ENCODE data around the gene DNAJC25.

DNA sequence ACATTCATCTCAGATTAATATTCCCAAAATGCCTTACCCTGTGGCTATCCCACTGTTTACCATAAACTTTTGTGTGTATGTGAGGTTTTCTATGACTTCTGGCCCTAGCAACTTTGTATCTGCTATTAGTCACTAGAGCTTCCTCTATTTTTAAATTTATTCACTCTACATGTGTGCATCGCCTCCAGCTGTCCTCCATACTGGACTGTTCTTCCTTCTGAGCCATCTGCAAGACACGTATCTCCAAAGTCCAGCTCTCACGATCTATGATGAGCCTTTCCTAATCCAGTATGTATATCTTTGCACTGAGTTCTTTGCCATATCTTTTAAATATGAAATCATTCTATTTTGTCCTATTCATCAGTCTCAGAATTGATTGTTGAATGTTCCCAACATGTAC lies 28.6 kb downstream of the DNAJC25 start:
- TF ChIP-seq CBX5 (CRISPR knock-in tag; IDR thresholded peaks at IDR 0.05; ENCODE audit: borderline replicate concordance) (no peak), GABPA (IDR thresholded peaks at IDR 0.05; ENCODE audit: low read depth, low read length) (no peak), GABPA (CRISPR knock-in tag; IDR thresholded peaks at IDR 0.05; ENCODE audit: low read depth) (no peak), HCFC1 (IDR thresholded peaks at IDR 0.05; ENCODE audit: low read depth, low read length) (no peak), ZNF367 (CRISPR knock-in tag; IDR thresholded peaks at IDR 0.05; ENCODE audit: borderline replicate concordance) (no peak), SUZ12 (IDR thresholded peaks at IDR 0.05; ENCODE audit: low read depth, low read length) (no peak), HDAC6 (IDR thresholded peaks at IDR 0.05; ENCODE audit: low read depth, low read length) (no peak), ZKSCAN1 (IDR thresholded peaks at IDR 0.05; ENCODE audit: low read length) (no peak), POLR2A (IDR thresholded peaks at IDR 0.05; ENCODE audit: insufficient read depth in 1 of 2, low read depth in 2 of 2, low read length in 2 of 2) (no peak)
- TF ChIP-seq, protein P1, sequence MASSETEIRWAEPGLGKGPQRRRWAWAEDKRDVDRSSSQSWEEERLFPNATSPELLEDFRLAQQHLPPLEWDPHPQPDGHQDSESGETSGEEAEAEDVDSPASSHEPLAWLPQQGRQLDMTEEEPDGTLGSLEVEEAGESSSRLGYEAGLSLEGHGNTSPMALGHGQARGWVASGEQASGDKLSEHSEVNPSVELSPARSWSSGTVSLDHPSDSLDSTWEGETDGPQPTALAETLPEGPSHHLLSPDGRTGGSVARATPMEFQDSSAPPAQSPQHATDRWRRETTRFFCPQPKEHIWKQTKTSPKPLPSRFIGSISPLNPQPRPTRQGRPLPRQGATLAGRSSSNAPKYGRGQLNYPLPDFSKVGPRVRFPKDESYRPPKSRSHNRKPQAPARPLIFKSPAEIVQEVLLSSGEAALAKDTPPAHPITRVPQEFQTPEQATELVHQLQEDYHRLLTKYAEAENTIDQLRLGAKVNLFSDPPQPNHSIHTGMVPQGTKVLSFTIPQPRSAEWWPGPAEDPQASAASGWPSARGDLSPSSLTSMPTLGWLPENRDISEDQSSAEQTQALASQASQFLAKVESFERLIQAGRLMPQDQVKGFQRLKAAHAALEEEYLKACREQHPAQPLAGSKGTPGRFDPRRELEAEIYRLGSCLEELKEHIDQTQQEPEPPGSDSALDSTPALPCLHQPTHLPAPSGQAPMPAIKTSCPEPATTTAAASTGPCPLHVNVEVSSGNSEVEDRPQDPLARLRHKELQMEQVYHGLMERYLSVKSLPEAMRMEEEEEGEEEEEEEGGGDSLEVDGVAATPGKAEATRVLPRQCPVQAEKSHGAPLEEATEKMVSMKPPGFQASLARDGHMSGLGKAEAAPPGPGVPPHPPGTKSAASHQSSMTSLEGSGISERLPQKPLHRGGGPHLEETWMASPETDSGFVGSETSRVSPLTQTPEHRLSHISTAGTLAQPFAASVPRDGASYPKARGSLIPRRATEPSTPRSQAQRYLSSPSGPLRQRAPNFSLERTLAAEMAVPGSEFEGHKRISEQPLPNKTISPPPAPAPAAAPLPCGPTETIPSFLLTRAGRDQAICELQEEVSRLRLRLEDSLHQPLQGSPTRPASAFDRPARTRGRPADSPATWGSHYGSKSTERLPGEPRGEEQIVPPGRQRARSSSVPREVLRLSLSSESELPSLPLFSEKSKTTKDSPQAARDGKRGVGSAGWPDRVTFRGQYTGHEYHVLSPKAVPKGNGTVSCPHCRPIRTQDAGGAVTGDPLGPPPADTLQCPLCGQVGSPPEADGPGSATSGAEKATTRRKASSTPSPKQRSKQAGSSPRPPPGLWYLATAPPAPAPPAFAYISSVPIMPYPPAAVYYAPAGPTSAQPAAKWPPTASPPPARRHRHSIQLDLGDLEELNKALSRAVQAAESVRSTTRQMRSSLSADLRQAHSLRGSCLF (CRISPR knock-in tag; IDR thresholded peaks at IDR 0.05; ENCODE audit: borderline replicate concordance), result no peak

Measured in HepG2 (cell line).